SU-DHL-6 (cell line): Measurements from ENCODE around the gene ANO10.

ENCODE experiments used
- EZH2phosphoT487 ChIP-seq: fragments of 200-600 bp; sonication (generic), shearing (Covaris generic); conservative IDR thresholded peaks from 2 replicates; pipeline ENCODE4 v1.6.1; 2018; ENCODE audit warnings: mild to moderate bottlenecking, antibody characterized with exemption, low read length, moderate library complexity, mixed read lengths
- TF ChIP-seq, protein P1 (sequence below): fragments of 200-600 bp; sonication (generic); IDR thresholded peaks from one replicate; pipeline ENCODE4 v1.5.1; 2017; ENCODE audit warnings: antibody characterized with exemption, mild to moderate bottlenecking, low read length, moderate library complexity; ENCODE audit not compliant: insufficient read depth, poor library complexity, severe bottlenecking

DNA sequence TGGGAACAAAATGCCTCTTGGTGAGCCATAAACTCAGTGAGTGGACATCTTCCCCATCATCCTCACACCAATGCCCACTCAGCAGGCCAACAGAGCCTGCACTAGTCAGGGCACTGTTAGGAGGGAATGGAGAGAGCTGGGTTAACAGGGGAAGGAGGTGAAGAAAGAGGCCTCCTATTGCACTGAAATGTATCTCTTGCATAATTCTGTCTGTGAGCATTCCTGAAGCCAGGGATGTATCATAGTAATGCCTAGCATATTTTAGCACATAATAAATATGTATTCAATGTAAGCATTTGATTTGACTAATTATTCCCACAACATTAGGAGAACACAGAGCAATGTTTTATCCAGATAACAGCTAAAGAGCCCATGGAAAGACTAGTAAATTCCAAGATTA is 81.2 kb downstream of the ANO10 start:
- TF ChIP-seq, protein P1, sequence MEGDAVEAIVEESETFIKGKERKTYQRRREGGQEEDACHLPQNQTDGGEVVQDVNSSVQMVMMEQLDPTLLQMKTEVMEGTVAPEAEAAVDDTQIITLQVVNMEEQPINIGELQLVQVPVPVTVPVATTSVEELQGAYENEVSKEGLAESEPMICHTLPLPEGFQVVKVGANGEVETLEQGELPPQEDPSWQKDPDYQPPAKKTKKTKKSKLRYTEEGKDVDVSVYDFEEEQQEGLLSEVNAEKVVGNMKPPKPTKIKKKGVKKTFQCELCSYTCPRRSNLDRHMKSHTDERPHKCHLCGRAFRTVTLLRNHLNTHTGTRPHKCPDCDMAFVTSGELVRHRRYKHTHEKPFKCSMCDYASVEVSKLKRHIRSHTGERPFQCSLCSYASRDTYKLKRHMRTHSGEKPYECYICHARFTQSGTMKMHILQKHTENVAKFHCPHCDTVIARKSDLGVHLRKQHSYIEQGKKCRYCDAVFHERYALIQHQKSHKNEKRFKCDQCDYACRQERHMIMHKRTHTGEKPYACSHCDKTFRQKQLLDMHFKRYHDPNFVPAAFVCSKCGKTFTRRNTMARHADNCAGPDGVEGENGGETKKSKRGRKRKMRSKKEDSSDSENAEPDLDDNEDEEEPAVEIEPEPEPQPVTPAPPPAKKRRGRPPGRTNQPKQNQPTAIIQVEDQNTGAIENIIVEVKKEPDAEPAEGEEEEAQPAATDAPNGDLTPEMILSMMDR: no peak
- no peak for TF ChIP-seq EZH2phosphoT487
